ENCODE data around the gene SECTM1.

SECTM1 gene

GRCh38 chr17:82314012-82314726 is 19.4 kb downstream of the SECTM1 start:
- Histone ChIP-seq H3K36me3 (ENCODE audit: control insufficient read depth in 1 of 2, insufficient read depth in 2 of 2, low read length in 2 of 2) (no peaks in the 10 kb centered on the region), H3K27ac (ENCODE audit: low read length) (no peak overlapping the region), H3K4me1 (ENCODE audit: control insufficient read depth in 1 of 2, insufficient read depth in 2 of 2, low read length in 2 of 2) (peaks cover 0 to 11% of the 10 kb centered on the region in 2 donors), H3K9me3 (ENCODE audit: control insufficient read depth in 1 of 2, low read length in 2 of 2) (no peaks in the 10 kb centered on the region), H3K27me3 (ENCODE audit: low read depth, low read length) (peaks cover 14% of the 10 kb centered on the region), H3K4me3 (ENCODE audit: low read depth in 1 of 2, low read length in 2 of 2) (no peak overlapping the region)

- no peaks in the 10 kb centered on the region for H3K36me3 ChIP-seq (ENCODE audit: control insufficient read depth in 1 of 2, insufficient read depth in 2 of 2, low read length in 2 of 2)
- peaks cover 0 to 11% of the 10 kb centered on the region in 2 donors for H3K4me1 ChIP-seq (ENCODE audit: control insufficient read depth in 1 of 2, insufficient read depth in 2 of 2, low read length in 2 of 2)
- H3K27me3 ChIP-seq (ENCODE audit: low read depth, low read length): peaks cover 14% of the 10 kb centered on the region
- H3K4me3 ChIP-seq (ENCODE audit: low read depth in 1 of 2, low read length in 2 of 2): no peak overlapping the region
- no peaks in the 10 kb centered on the region for H3K9me3 ChIP-seq (ENCODE audit: control insufficient read depth in 1 of 2, low read length in 2 of 2)
- no peak overlapping the region for H3K27ac ChIP-seq (ENCODE audit: low read length)
These were observed 20.2 kb downstream of the SECTM1 start for GRCh38 chr17:82313195-82314011.

GRCh38 chr17:82311971-82312370 is 21.6 kb downstream of the SECTM1 start:
- Histone ChIP-seq H3K36me3 (ENCODE audit: control insufficient read depth in 1 of 2, insufficient read depth in 2 of 2, low read length in 2 of 2) (no peaks in the 10 kb centered on the region), H3K27ac (ENCODE audit: low read length) (no peak overlapping the region), H3K27me3 (ENCODE audit: low read depth, low read length) (peaks cover 14% of the 10 kb centered on the region), H3K4me1 (ENCODE audit: control insufficient read depth in 1 of 2, insufficient read depth in 2 of 2, low read length in 2 of 2) (peaks cover 0 to 11% of the 10 kb centered on the region in 2 donors), H3K4me3 (ENCODE audit: low read depth in 1 of 2, low read length in 2 of 2) (no peak overlapping the region), H3K9me3 (ENCODE audit: control insufficient read depth in 1 of 2, low read length in 2 of 2) (no peaks in the 10 kb centered on the region)

GRCh38 chr17:82310877-82311276 is 22.7 kb downstream of the SECTM1 start:
- H3K27ac ChIP-seq (ENCODE audit: low read length): no peak overlapping the region
- peaks cover 0 to 6% of the 10 kb centered on the region in 2 donors for H3K4me1 ChIP-seq (ENCODE audit: control insufficient read depth in 1 of 2, insufficient read depth in 2 of 2, low read length in 2 of 2)
- H3K9me3 ChIP-seq (ENCODE audit: control insufficient read depth in 1 of 2, low read length in 2 of 2): no peaks in the 10 kb centered on the region
- H3K27me3 ChIP-seq (ENCODE audit: low read depth, low read length): peaks cover 7% of the 10 kb centered on the region
- H3K36me3 ChIP-seq (ENCODE audit: control insufficient read depth in 1 of 2, insufficient read depth in 2 of 2, low read length in 2 of 2): no peaks in the 10 kb centered on the region
- H3K4me3 ChIP-seq (ENCODE audit: low read depth in 1 of 2, low read length in 2 of 2): no peak overlapping the region

GRCh38 chr17:82309656-82310570 is 23.7 kb downstream of the SECTM1 start:
- no peak overlapping the region for H3K27ac ChIP-seq (ENCODE audit: low read length)
- no peaks in the 10 kb centered on the region for H3K36me3 ChIP-seq (ENCODE audit: control insufficient read depth in 1 of 2, insufficient read depth in 2 of 2, low read length in 2 of 2)
- no peaks in the 10 kb centered on the region for H3K4me1 ChIP-seq (ENCODE audit: control insufficient read depth in 1 of 2, insufficient read depth in 2 of 2, low read length in 2 of 2)
- no peak overlapping the region for H3K4me3 ChIP-seq (ENCODE audit: low read depth in 1 of 2, low read length in 2 of 2)
- no peaks in the 10 kb centered on the region for H3K9me3 ChIP-seq (ENCODE audit: control insufficient read depth in 1 of 2, low read length in 2 of 2)
- no peaks in the 10 kb centered on the region for H3K27me3 ChIP-seq (ENCODE audit: low read depth, low read length)

- Histone ChIP-seq H3K9me3 (ENCODE audit: control insufficient read depth in 1 of 2, low read length in 2 of 2) (no peaks in the 10 kb centered on the region), H3K4me1 (ENCODE audit: control insufficient read depth in 1 of 2, insufficient read depth in 2 of 2, low read length in 2 of 2) (no peaks in the 10 kb centered on the region), H3K4me3 (ENCODE audit: low read depth in 1 of 2, low read length in 2 of 2) (no peak overlapping the region), H3K27me3 (ENCODE audit: low read depth, low read length) (no peaks in the 10 kb centered on the region), H3K36me3 (ENCODE audit: control insufficient read depth in 1 of 2, insufficient read depth in 2 of 2, low read length in 2 of 2) (no peaks in the 10 kb centered on the region), H3K27ac (ENCODE audit: low read length) (no peak overlapping the region)
These were observed 27.8 kb downstream of the SECTM1 start for GRCh38 chr17:82305727-82306300.

GRCh38 chr17:82304826-82305726 is 28.5 kb downstream of the SECTM1 start:
- no peaks in the 10 kb centered on the region for H3K36me3 ChIP-seq (ENCODE audit: control insufficient read depth in 1 of 2, insufficient read depth in 2 of 2, low read length in 2 of 2)
- no peak overlapping the region for H3K27ac ChIP-seq (ENCODE audit: low read length)
- no peak overlapping the region for H3K4me3 ChIP-seq (ENCODE audit: low read depth in 1 of 2, low read length in 2 of 2)
- H3K4me1 ChIP-seq (ENCODE audit: control insufficient read depth in 1 of 2, insufficient read depth in 2 of 2, low read length in 2 of 2): no peaks in the 10 kb centered on the region
- no peaks in the 10 kb centered on the region for H3K27me3 ChIP-seq (ENCODE audit: low read depth, low read length)
- no peaks in the 10 kb centered on the region for H3K9me3 ChIP-seq (ENCODE audit: control insufficient read depth in 1 of 2, low read length in 2 of 2)

- H3K27ac ChIP-seq (ENCODE audit: low read length): no peak overlapping the region
- H3K4me1 ChIP-seq (ENCODE audit: control insufficient read depth in 1 of 2, insufficient read depth in 2 of 2, low read length in 2 of 2): no peaks in the 10 kb centered on the region
- H3K9me3 ChIP-seq (ENCODE audit: control insufficient read depth in 1 of 2, low read length in 2 of 2): no peaks in the 10 kb centered on the region
- no peak overlapping the region for H3K4me3 ChIP-seq (ENCODE audit: low read depth in 1 of 2, low read length in 2 of 2)
- no peaks in the 10 kb centered on the region for H3K36me3 ChIP-seq (ENCODE audit: control insufficient read depth in 1 of 2, insufficient read depth in 2 of 2, low read length in 2 of 2)
- H3K27me3 ChIP-seq (ENCODE audit: low read depth, low read length): no peaks in the 10 kb centered on the region
These were observed 29.4 kb downstream of the SECTM1 start for GRCh38 chr17:82303944-82304808.

- Histone ChIP-seq H3K27me3 (ENCODE audit: low read depth, low read length) (no peaks in the 10 kb centered on the region), H3K9me3 (ENCODE audit: control insufficient read depth in 1 of 2, low read length in 2 of 2) (no peaks in the 10 kb centered on the region)
These were observed 30.3 kb downstream of the SECTM1 start for GRCh38 chr17:82302991-82303943.

More at GRCh38 chr17:82302991-82303943, 30.3 kb downstream of the SECTM1 start:
- Histone ChIP-seq H3K4me1 (ENCODE audit: control insufficient read depth in 1 of 2, insufficient read depth in 2 of 2, low read length in 2 of 2) (peaks cover 5% of the 10 kb centered on the region in 2 donors), H3K27ac (ENCODE audit: low read length) (no peak overlapping the region), H3K36me3 (ENCODE audit: control insufficient read depth in 1 of 2, insufficient read depth in 2 of 2, low read length in 2 of 2) (no peaks in the 10 kb centered on the region), H3K4me3 (ENCODE audit: low read depth in 1 of 2, low read length in 2 of 2) (no peak overlapping the region)
